Measurements from ENCODE around the gene SPON1.

The SPON1 gene

DNA sequence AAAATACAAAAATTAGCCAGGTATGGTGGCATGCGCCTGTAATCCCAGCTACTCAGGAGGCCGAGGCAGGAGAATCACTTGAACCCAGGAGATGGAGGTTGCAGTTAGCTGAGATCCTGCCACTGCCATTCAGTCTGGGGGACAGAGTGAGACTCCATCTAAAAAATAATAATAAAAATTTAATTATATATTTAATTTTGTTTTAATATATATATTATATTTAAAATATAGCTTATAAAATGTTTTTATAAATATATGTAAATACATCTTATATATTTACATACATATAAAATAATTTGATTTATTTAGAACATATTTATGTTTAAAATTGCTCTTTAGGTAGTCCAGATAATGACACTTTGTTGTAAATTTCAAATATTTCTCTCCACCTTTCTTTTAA, 82.9 kb downstream of the SPON1 start:
- no peaks in the 10 kb centered on the region for H3K4me1 ChIP-seq (ENCODE audit: insufficient read depth, low read length)
- no peaks in the 10 kb centered on the region for H3K79me2 ChIP-seq (ENCODE audit: insufficient read depth, low read length)
- no peak for DNase-seq
- ATAC-seq (ENCODE audit: insufficient read depth, low read depth), result no peak
- no peaks in the 10 kb centered on the region for H4K20me1 ChIP-seq (ENCODE audit: insufficient read depth, low read length)
- no peak overlapping the region for H3K4me3 ChIP-seq (ENCODE audit: low read depth in 1 of 2, low read length in 2 of 2)
- H3K27me3 ChIP-seq (ENCODE audit: insufficient read depth, low read length, poor library complexity), result peaks cover 5% of the 10 kb centered on the region
- H3K36me3 ChIP-seq (ENCODE audit: insufficient read depth, low read length), result no peaks in the 10 kb centered on the region
- no peaks in the 10 kb centered on the region for H3K9me3 ChIP-seq (ENCODE audit: insufficient read depth, low read length, severe bottlenecking)
- no peak overlapping the region for H3K27ac ChIP-seq (ENCODE audit: low read length)
- H2AFZ ChIP-seq (ENCODE audit: low read depth, low read length), result no peak overlapping the region
- no peak overlapping the region for H3K4me2 ChIP-seq (ENCODE audit: insufficient read depth, low read length)
- TF ChIP-seq EZH2 (IDR thresholded peaks at IDR 0.05; ENCODE audit: borderline replicate concordance, low read depth, low read length, severe bottlenecking), result no peak
- TF ChIP-seq, protein P1, sequence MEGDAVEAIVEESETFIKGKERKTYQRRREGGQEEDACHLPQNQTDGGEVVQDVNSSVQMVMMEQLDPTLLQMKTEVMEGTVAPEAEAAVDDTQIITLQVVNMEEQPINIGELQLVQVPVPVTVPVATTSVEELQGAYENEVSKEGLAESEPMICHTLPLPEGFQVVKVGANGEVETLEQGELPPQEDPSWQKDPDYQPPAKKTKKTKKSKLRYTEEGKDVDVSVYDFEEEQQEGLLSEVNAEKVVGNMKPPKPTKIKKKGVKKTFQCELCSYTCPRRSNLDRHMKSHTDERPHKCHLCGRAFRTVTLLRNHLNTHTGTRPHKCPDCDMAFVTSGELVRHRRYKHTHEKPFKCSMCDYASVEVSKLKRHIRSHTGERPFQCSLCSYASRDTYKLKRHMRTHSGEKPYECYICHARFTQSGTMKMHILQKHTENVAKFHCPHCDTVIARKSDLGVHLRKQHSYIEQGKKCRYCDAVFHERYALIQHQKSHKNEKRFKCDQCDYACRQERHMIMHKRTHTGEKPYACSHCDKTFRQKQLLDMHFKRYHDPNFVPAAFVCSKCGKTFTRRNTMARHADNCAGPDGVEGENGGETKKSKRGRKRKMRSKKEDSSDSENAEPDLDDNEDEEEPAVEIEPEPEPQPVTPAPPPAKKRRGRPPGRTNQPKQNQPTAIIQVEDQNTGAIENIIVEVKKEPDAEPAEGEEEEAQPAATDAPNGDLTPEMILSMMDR (IDR thresholded peaks at IDR 0.05; ENCODE audit: borderline replicate concordance, extremely low read depth, low read length, poor library complexity, severe bottlenecking), result no peak
- no peak overlapping the region for H3K9ac ChIP-seq (ENCODE audit: low read depth, low read length)

DNA sequence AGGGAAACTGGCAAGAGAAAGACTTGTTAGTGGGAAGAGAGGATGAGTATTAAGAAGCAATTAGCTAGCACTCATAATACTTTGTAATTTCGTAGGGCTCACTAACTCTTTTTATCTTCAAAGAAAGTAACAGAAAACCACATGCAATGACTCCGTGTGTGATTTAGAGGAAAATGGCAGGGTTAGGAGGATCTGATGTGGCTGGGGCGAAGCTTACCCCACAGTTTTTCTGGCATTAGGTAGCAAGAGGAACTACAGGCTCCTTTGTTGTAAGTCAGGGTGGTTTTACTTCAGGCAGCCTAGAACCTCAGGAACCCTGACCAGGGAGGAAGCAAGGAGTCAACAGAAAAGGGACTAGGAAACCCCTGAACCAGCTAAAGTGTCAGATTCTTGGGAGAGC, 89.7 kb downstream of the SPON1 start:
- Histone ChIP-seq H2AFZ (ENCODE audit: low read depth, low read length) (no peak overlapping the region), H3K4me2 (ENCODE audit: insufficient read depth, low read length) (no peak overlapping the region), H3K4me1 (ENCODE audit: insufficient read depth, low read length) (0 out of 2 replicates have a peak, but pooled peaks cover 4% of the 10 kb centered on the region), H3K27me3 (ENCODE audit: insufficient read depth, low read length, poor library complexity) (peaks cover 3% of the 10 kb centered on the region), H3K36me3 (ENCODE audit: insufficient read depth, low read length) (no peaks in the 10 kb centered on the region), H4K20me1 (ENCODE audit: insufficient read depth, low read length) (no peaks in the 10 kb centered on the region), H3K9me3 (ENCODE audit: insufficient read depth, low read length, severe bottlenecking) (no peaks in the 10 kb centered on the region), H3K9ac (ENCODE audit: low read depth, low read length) (no peak overlapping the region), H3K79me2 (ENCODE audit: insufficient read depth, low read length) (no peaks in the 10 kb centered on the region), H3K27ac (ENCODE audit: low read length) (no peak overlapping the region), H3K4me3 (ENCODE audit: low read depth in 1 of 2, low read length in 2 of 2) (no peak overlapping the region)
- TF ChIP-seq, protein P1 (IDR thresholded peaks at IDR 0.05; ENCODE audit: borderline replicate concordance, extremely low read depth, low read length, poor library complexity, severe bottlenecking), result no peak
- TF ChIP-seq EZH2 (IDR thresholded peaks at IDR 0.05; ENCODE audit: borderline replicate concordance, low read depth, low read length, severe bottlenecking), result no peak
- ATAC-seq (ENCODE audit: insufficient read depth, low read depth) (no peak), DNase-seq (no peak)

DNA sequence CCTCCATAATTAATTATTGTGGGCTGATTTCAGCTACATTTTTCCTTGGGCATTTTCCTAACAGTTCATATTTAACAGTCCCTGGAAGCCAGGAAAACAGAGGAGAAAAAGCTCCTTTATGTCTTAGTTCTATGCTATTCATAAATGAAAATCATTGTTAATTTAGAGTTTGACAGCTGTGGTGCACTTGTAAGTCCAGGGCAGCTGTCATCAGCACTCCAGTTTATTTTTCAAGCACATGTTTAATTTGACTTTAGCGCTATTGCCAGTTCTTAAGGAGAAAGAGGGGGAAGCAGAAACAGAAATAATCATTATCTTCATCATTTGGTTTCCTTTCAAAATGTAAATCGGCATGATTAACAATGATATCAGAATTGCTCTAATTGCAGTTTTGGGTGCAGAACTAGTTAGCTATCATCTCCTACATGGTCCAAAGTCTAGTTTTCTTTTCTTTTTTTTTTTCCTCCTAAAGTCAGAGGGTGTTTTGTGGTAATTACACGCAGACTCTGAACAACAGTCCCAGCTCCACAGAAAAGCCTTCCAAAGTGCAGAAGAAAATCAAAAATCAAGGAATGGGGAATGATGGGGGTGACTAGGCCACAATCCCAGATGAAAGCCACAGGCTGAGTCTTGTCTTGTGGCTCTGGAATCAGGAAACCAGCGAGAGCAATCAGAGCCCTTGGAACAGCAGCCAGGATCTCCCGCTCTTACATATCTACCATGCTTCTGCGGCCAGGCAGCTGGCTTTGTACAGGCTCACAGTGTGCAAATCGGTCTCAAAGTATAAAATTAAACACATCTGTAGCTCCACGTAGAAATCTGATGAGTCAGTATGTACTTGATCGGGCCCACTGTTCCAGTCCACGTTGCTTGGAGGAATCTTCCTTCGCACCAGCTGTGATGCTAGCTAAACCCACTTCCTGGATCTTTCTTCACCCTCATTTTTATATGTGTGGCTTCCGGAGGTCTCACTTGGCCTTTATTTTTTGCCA, 91.9 kb downstream of the SPON1 start:
- TF ChIP-seq, protein P1 (IDR thresholded peaks at IDR 0.05; ENCODE audit: borderline replicate concordance, extremely low read depth, low read length, poor library complexity, severe bottlenecking), result no peak
- no peak for TF ChIP-seq EZH2 (IDR thresholded peaks at IDR 0.05; ENCODE audit: borderline replicate concordance, low read depth, low read length, severe bottlenecking)
- Histone ChIP-seq H3K9me3 (ENCODE audit: insufficient read depth, low read length, severe bottlenecking) (no peaks in the 10 kb centered on the region), H4K20me1 (ENCODE audit: insufficient read depth, low read length) (no peaks in the 10 kb centered on the region), H2AFZ (ENCODE audit: low read depth, low read length) (no peak overlapping the region), H3K27me3 (ENCODE audit: insufficient read depth, low read length, poor library complexity) (peaks cover 3% of the 10 kb centered on the region), H3K36me3 (ENCODE audit: insufficient read depth, low read length) (no peaks in the 10 kb centered on the region), H3K79me2 (ENCODE audit: insufficient read depth, low read length) (no peaks in the 10 kb centered on the region), H3K4me1 (ENCODE audit: insufficient read depth, low read length) (0 out of 2 replicates have a peak, but pooled peaks cover 4% of the 10 kb centered on the region), H3K4me2 (ENCODE audit: insufficient read depth, low read length) (no peak overlapping the region), H3K9ac (ENCODE audit: low read depth, low read length) (no peak overlapping the region), H3K27ac (ENCODE audit: low read length) (no peak overlapping the region), H3K4me3 (ENCODE audit: low read depth in 1 of 2, low read length in 2 of 2) (no peak overlapping the region)
- DNase-seq (peak; percentile 41), ATAC-seq (ENCODE audit: insufficient read depth, low read depth) (peak; percentile 88)
